ENCODE measurements around the gene GUCY1A1. TPM values are rescaled to one million over a fixed set of nuclear protein-coding genes. Genes with fewer than 3 reads are reported as not detected.

GUCY1A1 gene
- total and polyA plus RNA-seq, 3 experiments from 2014 or later = not detected

DNA sequence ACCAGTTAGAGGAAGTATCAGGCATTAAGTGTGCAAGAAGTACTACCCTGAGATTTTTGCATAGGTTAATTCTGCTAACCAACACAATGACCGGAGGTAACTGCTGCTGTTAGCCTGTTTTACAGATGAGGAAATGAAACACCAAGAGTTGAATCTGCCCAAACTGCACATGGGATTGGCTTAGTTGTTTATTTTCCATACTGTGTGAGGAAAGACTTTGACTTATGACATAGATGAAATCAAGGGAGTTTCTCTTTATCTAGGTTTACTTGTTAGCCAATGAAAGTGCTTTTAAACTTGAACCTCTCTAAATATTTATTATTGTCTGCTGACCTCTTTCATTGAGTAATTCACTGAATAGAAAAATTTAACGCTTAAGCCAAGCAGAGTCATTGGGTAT lies 102.4 kb downstream of the GUCY1A1 start:
- H3K4me3 ChIP-seq (ENCODE audit: low read length) = no peak overlapping the region
- DNase-seq = no peak
- Mint-ChIP-seq H3K27me3 (peaks cover 0 to 1% of the 10 kb centered on the region in 2 donors), H3K4me3 (no peak overlapping the region), H3K4me1 (no peaks in the 10 kb centered on the region), H3K9me3 (no peaks in the 10 kb centered on the region), H3K36me3 (no peaks in the 10 kb centered on the region), H3K27ac (no peak overlapping the region)
- H3K36me3 ChIP-seq (ENCODE audit: insufficient read depth, low read length) = no peaks in the 10 kb centered on the region
- ChIA-PET CTCF (no interaction called here), POLR2A (no interaction called here)
- no peaks in the 10 kb centered on the region for H3K27me3 ChIP-seq (ENCODE audit: insufficient read depth, low read length, poor library complexity, severe bottlenecking)
- no peaks in the 10 kb centered on the region for H3K9me3 ChIP-seq (ENCODE audit: low read length)
- H3K4me1 ChIP-seq (ENCODE audit: insufficient read depth, low read length) = no peaks in the 10 kb centered on the region
- H3K27ac ChIP-seq (ENCODE audit: low read depth, low read length) = no peak overlapping the region

DNA sequence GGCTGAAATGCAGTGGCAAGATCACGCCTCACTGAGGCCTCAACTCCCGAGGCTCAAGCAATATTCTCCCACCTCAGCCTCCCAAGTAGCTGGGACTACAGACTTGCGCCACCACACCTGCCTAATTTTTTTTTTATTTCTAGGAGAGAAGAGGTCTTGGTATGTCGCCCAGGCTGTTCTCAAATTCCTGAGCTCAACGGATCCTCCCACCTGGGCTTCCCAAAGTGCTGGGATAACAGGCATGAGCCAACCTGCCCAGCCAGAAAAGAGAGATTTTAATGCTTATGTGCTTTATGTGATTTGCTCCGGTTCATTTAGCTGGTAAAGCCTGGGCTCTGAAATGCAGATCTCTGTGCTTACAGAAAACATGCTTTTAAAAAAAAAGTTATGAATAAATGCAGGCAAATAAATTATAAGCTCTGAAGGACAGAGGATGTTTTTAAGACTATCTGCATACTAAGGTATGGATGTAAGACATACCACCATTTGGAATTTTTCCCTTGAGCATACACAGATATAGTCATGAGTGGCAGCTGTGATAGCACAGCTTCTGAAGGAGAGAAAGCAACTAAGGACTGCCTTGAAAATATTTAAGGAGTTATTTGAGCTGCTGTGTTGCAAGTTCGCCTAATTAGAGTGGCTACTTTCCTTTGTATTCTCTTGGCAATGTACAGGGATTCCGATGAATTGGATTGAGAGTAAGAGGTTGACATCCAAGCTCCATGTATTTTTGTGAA lies 106.0 kb downstream of the GUCY1A1 start:
- Histone ChIP-seq H3K4me1 (ENCODE audit: insufficient read depth, low read length) (no peaks in the 10 kb centered on the region), H3K27ac (ENCODE audit: low read depth, low read length) (no peak overlapping the region), H3K27me3 (ENCODE audit: insufficient read depth, low read length, poor library complexity, severe bottlenecking) (no peaks in the 10 kb centered on the region), H3K4me3 (ENCODE audit: low read length) (no peak overlapping the region), H3K36me3 (ENCODE audit: insufficient read depth, low read length) (no peaks in the 10 kb centered on the region), H3K9me3 (ENCODE audit: low read length) (no peaks in the 10 kb centered on the region)
- no peak overlapping the region for H3K27ac Mint-ChIP-seq
- DNase-seq = no peak
- no peaks in the 10 kb centered on the region for H3K36me3 Mint-ChIP-seq
- H3K4me3 Mint-ChIP-seq = no peak overlapping the region
- H3K27me3 Mint-ChIP-seq = peaks cover 1 to 3% of the 10 kb centered on the region in 2 donors
- ChIA-PET CTCF (no interaction called here), POLR2A (no interaction called here)
- H3K9me3 Mint-ChIP-seq = no peaks in the 10 kb centered on the region
- H3K4me1 Mint-ChIP-seq = no peaks in the 10 kb centered on the region

GRCh38 chr4:155773196-155773800 lies 106.7 kb downstream of the GUCY1A1 start:
- no peaks in the 10 kb centered on the region for H3K36me3 ChIP-seq (ENCODE audit: insufficient read depth, low read length)
- ChIA-PET POLR2A (no interaction called here), CTCF (no interaction called here)
- no peaks in the 10 kb centered on the region for H3K27me3 ChIP-seq (ENCODE audit: insufficient read depth, low read length, poor library complexity, severe bottlenecking)
- Mint-ChIP-seq H3K27ac (no peak overlapping the region), H3K36me3 (no peaks in the 10 kb centered on the region), H3K9me3 (no peaks in the 10 kb centered on the region), H3K4me3 (no peak overlapping the region), H3K4me1 (no peaks in the 10 kb centered on the region), H3K27me3 (peaks cover 1 to 3% of the 10 kb centered on the region in 2 donors)
- H3K4me3 ChIP-seq (ENCODE audit: low read length) = no peak overlapping the region
- no peak overlapping the region for H3K27ac ChIP-seq (ENCODE audit: low read depth, low read length)
- no peaks in the 10 kb centered on the region for H3K9me3 ChIP-seq (ENCODE audit: low read length)
- H3K4me1 ChIP-seq (ENCODE audit: insufficient read depth, low read length) = no peaks in the 10 kb centered on the region
- DNase-seq = no peak

GRCh38 chr4:155774033-155774432 lies 107.4 kb downstream of the GUCY1A1 start:
- Histone ChIP-seq H3K4me3 (ENCODE audit: low read length) (no peak overlapping the region), H3K9me3 (ENCODE audit: low read length) (no peaks in the 10 kb centered on the region), H3K4me1 (ENCODE audit: insufficient read depth, low read length) (no peaks in the 10 kb centered on the region), H3K27ac (ENCODE audit: low read depth, low read length) (no peak overlapping the region), H3K27me3 (ENCODE audit: insufficient read depth, low read length, poor library complexity, severe bottlenecking) (no peaks in the 10 kb centered on the region), H3K36me3 (ENCODE audit: insufficient read depth, low read length) (no peaks in the 10 kb centered on the region)
- no peaks in the 10 kb centered on the region for H3K9me3 Mint-ChIP-seq
- no peaks in the 10 kb centered on the region for H3K36me3 Mint-ChIP-seq
- CTCF ChIA-PET = no interaction called here
- no peaks in the 10 kb centered on the region for H3K4me1 Mint-ChIP-seq
- peak overlapping the region in 1 of 8 donors; percentile 58 for H3K27ac Mint-ChIP-seq
- H3K4me3 Mint-ChIP-seq = no peak overlapping the region
- peaks cover 0 to 3% of the 10 kb centered on the region in 2 donors for H3K27me3 Mint-ChIP-seq
- no peak for DNase-seq
- POLR2A ChIA-PET = no interaction called here

- Mint-ChIP-seq H3K27me3 (peaks cover 0 to 6% of the 10 kb centered on the region in 2 donors), H3K27ac (no peak overlapping the region), H3K4me1 (no peaks in the 10 kb centered on the region), H3K36me3 (no peaks in the 10 kb centered on the region), H3K9me3 (no peaks in the 10 kb centered on the region), H3K4me3 (no peak overlapping the region)
- H3K27ac ChIP-seq (ENCODE audit: low read depth, low read length) = no peak overlapping the region
- H3K27me3 ChIP-seq (ENCODE audit: insufficient read depth, low read length, poor library complexity, severe bottlenecking) = no peaks in the 10 kb centered on the region
- H3K9me3 ChIP-seq (ENCODE audit: low read length) = no peaks in the 10 kb centered on the region
- DNase-seq = no peak
- no peaks in the 10 kb centered on the region for H3K36me3 ChIP-seq (ENCODE audit: insufficient read depth, low read length)
- POLR2A ChIA-PET = no interaction called here
- H3K4me3 ChIP-seq (ENCODE audit: low read length) = no peak overlapping the region
- CTCF ChIA-PET = no interaction called here
- H3K4me1 ChIP-seq (ENCODE audit: insufficient read depth, low read length) = no peaks in the 10 kb centered on the region
These were observed 111.5 kb downstream of the GUCY1A1 start for GRCh38 chr4:155777971-155778735.

GRCh38 chr4:155780775-155781174 lies 114.1 kb downstream of the GUCY1A1 start:
- no peaks in the 10 kb centered on the region for H3K36me3 Mint-ChIP-seq
- no peak overlapping the region for H3K27ac ChIP-seq (ENCODE audit: low read depth, low read length)
- H3K9me3 Mint-ChIP-seq = no peaks in the 10 kb centered on the region
- H3K27ac Mint-ChIP-seq = no peak overlapping the region
- peaks cover 0 to 4% of the 10 kb centered on the region in 2 donors for H3K27me3 Mint-ChIP-seq
- no peaks in the 10 kb centered on the region for H3K9me3 ChIP-seq (ENCODE audit: low read length)
- no peaks in the 10 kb centered on the region for H3K4me1 ChIP-seq (ENCODE audit: insufficient read depth, low read length)
- no peaks in the 10 kb centered on the region for H3K27me3 ChIP-seq (ENCODE audit: insufficient read depth, low read length, poor library complexity, severe bottlenecking)
- no peak overlapping the region for H3K4me3 Mint-ChIP-seq
- no peaks in the 10 kb centered on the region for H3K4me1 Mint-ChIP-seq
- no peaks in the 10 kb centered on the region for H3K36me3 ChIP-seq (ENCODE audit: insufficient read depth, low read length)
- ChIA-PET CTCF (no interaction called here), POLR2A (no interaction called here)
- no peak for DNase-seq
- no peak overlapping the region for H3K4me3 ChIP-seq (ENCODE audit: low read length)

- CTCF ChIA-PET = no interaction called here
- POLR2A ChIA-PET = no interaction called here
These were observed 114.7 kb downstream of the GUCY1A1 start for GRCh38 chr4:155781249-155781831.

More at GRCh38 chr4:155781249-155781831, 114.7 kb downstream of the GUCY1A1 start:
- Mint-ChIP-seq H3K9me3 (no peaks in the 10 kb centered on the region), H3K27ac (no peak overlapping the region), H3K27me3 (peaks cover 0 to 4% of the 10 kb centered on the region in 2 donors), H3K4me3 (no peak overlapping the region), H3K4me1 (no peaks in the 10 kb centered on the region), H3K36me3 (no peaks in the 10 kb centered on the region)
- Histone ChIP-seq H3K27ac (ENCODE audit: low read depth, low read length) (no peak overlapping the region), H3K9me3 (ENCODE audit: low read length) (no peaks in the 10 kb centered on the region), H3K4me1 (ENCODE audit: insufficient read depth, low read length) (no peaks in the 10 kb centered on the region), H3K27me3 (ENCODE audit: insufficient read depth, low read length, poor library complexity, severe bottlenecking) (no peaks in the 10 kb centered on the region), H3K36me3 (ENCODE audit: insufficient read depth, low read length) (no peaks in the 10 kb centered on the region), H3K4me3 (ENCODE audit: low read length) (no peak overlapping the region)
- no peak for DNase-seq
